Measurements from ENCODE around the gene RFX6. TPM values are rescaled to one million over a fixed set of nuclear protein-coding genes. Genes with fewer than 3 reads are reported as not detected.
"Not testable (repeated sequence)": the region's sequence is repeated elsewhere in the genome, so short reads cannot be mapped to it uniquely, and the experiment has no call there.

Gene RFX6
- polyA plus RNA-seq, 1 of the 3 experiments (the other 2 are of a cell fraction) = not detected

- H3K27me3 ChIP-seq (ENCODE audit: insufficient read depth) = peaks cover 8% of the 10 kb centered on the region; the same call in 1 of the 2 replicates
- POLR2A ChIA-PET = no interaction called here
- H3K27ac ChIP-seq (ENCODE audit: low read depth in 2 of 2, low read length in 1 of 2) = no peak overlapping the region
- no peaks in the 10 kb centered on the region for H3K4me1 ChIP-seq (ENCODE audit: control insufficient read depth in 1 of 2, insufficient read depth in 2 of 2, low read depth in 1 of 2, low read length in 1 of 2)
- no peaks in the 10 kb centered on the region for H4K20me1 ChIP-seq (ENCODE audit: insufficient read depth)
- no peak overlapping the region for H3K4me3 ChIP-seq (ENCODE audit: low read depth in 2 of 2, low read length in 1 of 2)
- WGBS (ENCODE audit: low lambda C conversion rate) = 7% methylated on average over 2 of the region's 2 CpGs
- H3F3A ChIP-seq (replicated peaks; ENCODE audit: insufficient read depth) = no peaks in the 10 kb centered on the region
- TF ChIP-seq JUND (IDR thresholded peaks at IDR 0.05) (no peak), MAX (IDR thresholded peaks at IDR 0.05; ENCODE audit: low read depth) (no peak), NFIC (IDR thresholded peaks at IDR 0.05; ENCODE audit: borderline replicate concordance) (no peak), TCF12 (IDR thresholded peaks at IDR 0.05) (no peak), IRF3 (IDR thresholded peaks at IDR 0.05; ENCODE audit: low read depth, low read length) (no peak), RFX5 (IDR thresholded peaks at IDR 0.05; ENCODE audit: low read length) (no peak), SIN3A (IDR thresholded peaks at IDR 0.05; ENCODE audit: borderline replicate concordance, low read depth, low read length) (no peak), MXI1 (IDR thresholded peaks at IDR 0.05; ENCODE audit: low read depth, low read length) (no peak), MEF2A (IDR thresholded peaks at IDR 0.05; ENCODE audit: borderline replicate concordance, low read depth) (no peak), FOXM1 (IDR thresholded peaks at IDR 0.05; ENCODE audit: low read depth) (no peak), GABPA (IDR thresholded peaks at IDR 0.05; ENCODE audit: low read depth) (no peak)
- no peak for DNase-seq
- H3K36me3 ChIP-seq (replicated peaks in 1 of 2; ENCODE audit: control insufficient read depth in 1 of 2, insufficient read depth in 2 of 2, low read length in 1 of 2) = no peaks in the 10 kb centered on the region
- no peak overlapping the region for H2AFZ ChIP-seq (ENCODE audit: low read depth)
- no peak overlapping the region for H3K9ac ChIP-seq
- CTCF ChIA-PET = interaction anchor here (1.1 to 1.2 kb wide), 2 partner anchors 14 to 18 kb away, joined by 3 read pairs; no protein-coding TSS in a partner anchor
- no peaks in the 10 kb centered on the region for H3K79me2 ChIP-seq (ENCODE audit: insufficient read depth)
- H3K9me3 ChIP-seq = no peaks in the 10 kb centered on the region
- no peak overlapping the region for H3K4me2 ChIP-seq
- no peaks in the 10 kb centered on the region for H3K9me2 ChIP-seq
Observed at GRCh38 chr6:116827561-116828240, 49.3 kb upstream of the RFX6 start.

- H3K9me2 ChIP-seq = no peaks in the 10 kb centered on the region
- WGBS (ENCODE audit: low lambda C conversion rate) = 7% methylated on average over 2 of the region's 2 CpGs
- H3K4me2 ChIP-seq = no peak within 1 kb of the TSS
- TF ChIP-seq RXRA (IDR thresholded peaks at IDR 0.05; ENCODE audit: borderline replicate concordance, low read depth) (no peak), PBX3 (IDR thresholded peaks at IDR 0.05) (no peak), TCF12 (IDR thresholded peaks at IDR 0.05) (no peak), EP300 (IDR thresholded peaks at IDR 0.05; ENCODE audit: borderline replicate concordance in 1 of 2, low read depth in 1 of 2, low read length in 1 of 2) (no peak), SMC3 (IDR thresholded peaks at IDR 0.05; ENCODE audit: low read depth, low read length) (no peak), NRF1 (IDR thresholded peaks at IDR 0.05; ENCODE audit: low read depth, low read length) (no peak), CTCF (IDR thresholded peaks at IDR 0.05) (no peak), SIN3A (IDR thresholded peaks at IDR 0.05; ENCODE audit: borderline replicate concordance, low read depth, low read length) (no peak), TEAD4 (IDR thresholded peaks at IDR 0.05; ENCODE audit: borderline replicate concordance, insufficient read depth) (no peak), ELF1 (IDR thresholded peaks at IDR 0.05) (no peak), CHD2 (IDR thresholded peaks at IDR 0.05; ENCODE audit: low read length, partially characterized antibody) (no peak)
- ChIA-PET CTCF (interaction anchor here (1.1 kb wide), 1 partner anchor 13 kb away, joined by 3 read pairs; no protein-coding TSS in a partner anchor), POLR2A (no interaction called here)
- no peaks in the 10 kb centered on the region for H4K20me1 ChIP-seq (ENCODE audit: insufficient read depth)
- no peaks in the 10 kb centered on the region for H3K79me2 ChIP-seq (ENCODE audit: insufficient read depth)
- no peak within 1 kb of the TSS for H3K4me3 ChIP-seq (ENCODE audit: low read depth in 2 of 2, low read length in 1 of 2)
- H3K27ac ChIP-seq (ENCODE audit: low read depth in 2 of 2, low read length in 1 of 2) = no peak within 1 kb of the TSS
- no peak within 1 kb of the TSS for H3K9ac ChIP-seq
- H3K36me3 ChIP-seq (replicated peaks in 1 of 2; ENCODE audit: control insufficient read depth in 1 of 2, insufficient read depth in 2 of 2, low read length in 1 of 2) = no peaks in the 10 kb centered on the region
- DNase-seq = no peak
- peaks cover 8% of the 10 kb centered on the region; the same call in 1 of the 2 replicates for H3K27me3 ChIP-seq (ENCODE audit: insufficient read depth)
- no peaks in the 10 kb centered on the region for H3F3A ChIP-seq (replicated peaks; ENCODE audit: insufficient read depth)
- no peaks in the 10 kb centered on the region for H3K9me3 ChIP-seq
- H3K4me1 ChIP-seq (ENCODE audit: control insufficient read depth in 1 of 2, insufficient read depth in 2 of 2, low read depth in 1 of 2, low read length in 1 of 2) = no peaks in the 10 kb centered on the region
- H2AFZ ChIP-seq (ENCODE audit: low read depth) = no peak within 1 kb of the TSS
Observed at GRCh38 chr6:116828983-116829382, 48.1 kb upstream of the RFX6 start, which contains the start of gene GPRC6A. Gene GPRC6A, minus strand, starts transcription at chr6:116829083. Its CDS starts 70 bp downstream, at chr6:116829013.

- H3K4me1 ChIP-seq (ENCODE audit: control insufficient read depth in 1 of 2, insufficient read depth in 2 of 2, low read depth in 1 of 2, low read length in 1 of 2); H3K4me2 ChIP-seq; H3K4me3 ChIP-seq (ENCODE audit: low read depth in 2 of 2, low read length in 1 of 2); H3K27me3 ChIP-seq (ENCODE audit: insufficient read depth); H3K36me3 ChIP-seq (replicated peaks in 1 of 2; ENCODE audit: control insufficient read depth in 1 of 2, insufficient read depth in 2 of 2, low read length in 1 of 2); DNase-seq; H4K20me1 ChIP-seq (ENCODE audit: insufficient read depth); H3K9me2 ChIP-seq; H3K9me3 ChIP-seq; H2AFZ ChIP-seq (ENCODE audit: low read depth); POLR2A ChIA-PET; H3F3A ChIP-seq (replicated peaks; ENCODE audit: insufficient read depth); H3K79me2 ChIP-seq (ENCODE audit: insufficient read depth); H3K9ac ChIP-seq; H3K27ac ChIP-seq (ENCODE audit: low read depth in 2 of 2, low read length in 1 of 2): not testable (repeated sequence)
- CTCF ChIA-PET = interaction anchor here (0.6 kb wide), 1 partner anchor 12 kb away, joined by 3 read pairs; no protein-coding TSS in a partner anchor
- 22% methylated on average over 2 of the region's 2 CpGs for WGBS (ENCODE audit: low lambda C conversion rate)
Observed at GRCh38 chr6:116834526-116834925, 42.5 kb upstream of the RFX6 start.

All from SK-N-SH (cell line).